ENCODE data around the gene KIF3B. TPM values are rescaled to one million over a fixed set of nuclear protein-coding genes. Genes with fewer than 3 reads are reported as not detected.

The KIF3B gene
- total and polyA plus RNA-seq, 2 of the 13 experiments (the other 11 are each of a cell fraction or from before 2014, with no cell fraction given) = 23.6 to 28.8 TPM

- TF ChIP-seq ARID5B (CRISPR knock-in tag; IDR thresholded peaks at IDR 0.05) = peak; percentile 75
- peak; percentile 98 for TF ChIP-seq ZNF510 (CRISPR knock-in tag; IDR thresholded peaks at IDR 0.05; ENCODE audit: low read depth)
- peak; percentile 91 for TF ChIP-seq MED1 (CRISPR knock-in tag; IDR thresholded peaks at IDR 0.05)
- TF ChIP-seq CEBPG (CRISPR knock-in tag; IDR thresholded peaks at IDR 0.05) = no peak; the same call in 1 of the 2 replicates
- no peak for TF ChIP-seq ZNF326 (CRISPR knock-in tag; IDR thresholded peaks at IDR 0.05; ENCODE audit: borderline replicate concordance)
- TF ChIP-seq NFAT5 (CRISPR knock-in tag; IDR thresholded peaks at IDR 0.05) = peak; percentile 77; the same call in 1 of the 2 replicates
- no peak for TF ChIP-seq ZNF75D (CRISPR knock-in tag; IDR thresholded peaks at IDR 0.05; ENCODE audit: borderline replicate concordance)
- no peak for TF ChIP-seq ZFP82 (CRISPR knock-in tag; IDR thresholded peaks at IDR 0.05; ENCODE audit: borderline replicate concordance)
- TF ChIP-seq TFDP1 (CRISPR knock-in tag; IDR thresholded peaks at IDR 0.05; ENCODE audit: borderline replicate concordance) = peak; percentile 74; the same call in 1 of the 2 replicates
- no peak for TF ChIP-seq FOXO4 (CRISPR knock-in tag; conservative IDR thresholded peaks at IDR 0.05)
- peak; percentile 92 for TF ChIP-seq ZNF619 (CRISPR knock-in tag; IDR thresholded peaks at IDR 0.05)
- 0 out of 2 replicates have a peak, but pooled peaks have one; percentile 5 for TF ChIP-seq DNMT3B (CRISPR knock-in tag; conservative IDR thresholded peaks at IDR 0.05)
- TF ChIP-seq ATF3 (CRISPR knock-in tag; IDR thresholded peaks at IDR 0.05) = peak; percentile 32; the same call in 1 of the 2 replicates
- 0 out of 2 replicates have a peak, but pooled peaks have one; percentile 88 for TF ChIP-seq SMAD9 (CRISPR knock-in tag; IDR thresholded peaks at IDR 0.05)
- TF ChIP-seq ZNF160 (CRISPR knock-in tag; IDR thresholded peaks at IDR 0.05) = peak; percentile 77; the same call in 1 of the 2 replicates
- peak; percentile 75; the same call in 1 of the 2 replicates for TF ChIP-seq SIX4 (CRISPR knock-in tag; IDR thresholded peaks at IDR 0.05)
- peak; percentile 99 for TF ChIP-seq ZNF143 (CRISPR knock-in tag; IDR thresholded peaks at IDR 0.05)
Measured at GRCh38 chr20:32357869-32358631, 80.6 kb downstream of the KIF3B start, which contains the start of gene ASXL1 (continued).
